ENCODE data around the gene TMEM125.

The TMEM125 gene

DNA sequence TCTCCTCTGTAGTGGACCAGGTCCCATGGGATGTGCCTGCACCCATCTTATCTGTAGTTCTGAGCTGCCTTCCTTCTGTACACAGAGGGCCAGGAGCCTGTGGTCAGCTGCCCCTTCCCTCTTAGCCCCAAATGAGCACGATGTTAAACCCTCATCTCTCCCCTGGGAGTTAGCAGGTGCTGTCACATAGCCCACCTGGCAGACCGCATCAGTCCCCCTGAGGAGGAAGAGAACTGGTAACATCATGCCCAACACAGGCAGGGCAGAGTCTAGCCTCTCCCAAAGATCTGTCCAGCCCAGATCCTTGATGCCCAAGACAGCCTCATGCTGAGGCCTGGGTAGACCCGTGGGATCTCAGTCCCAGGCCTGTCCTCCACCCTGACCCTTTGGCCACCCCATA lies 35.7 kb downstream of the TMEM125 start:
- H3K4me2 ChIP-seq (ENCODE audit: low read length, poor library complexity, severe bottlenecking): no peak overlapping the region
- no peaks in the 10 kb centered on the region for H3K36me3 ChIP-seq (ENCODE audit: control insufficient read depth in 1 of 2, insufficient read depth in 2 of 2, low read depth in 1 of 2, low read length in 2 of 2)
- no peak overlapping the region for H3K4me3 ChIP-seq (ENCODE audit: insufficient read depth in 1 of 2, low read depth in 1 of 2, low read length in 2 of 2)
- 83% methylated on average over 3 of the region's 3 CpGs for WGBS
- H2AFZ ChIP-seq (ENCODE audit: low read depth, low read length): no peak overlapping the region
- peaks cover 3 to 5% of the 10 kb centered on the region in 2 experiments for H3K27me3 ChIP-seq (ENCODE audit: control insufficient read depth in 1 of 2, insufficient read depth in 1 of 2, low read length in 2 of 2)
- H2BK12ac ChIP-seq (ENCODE audit: low read length in 2 of 2): no peak overlapping the region
- H2BK5ac ChIP-seq (ENCODE audit: low read depth, low read length, poor library complexity, severe bottlenecking): no peak overlapping the region
- no peak overlapping the region for H3K14ac ChIP-seq (ENCODE audit: low read length in 2 of 2)
- no peak overlapping the region for H3K27ac ChIP-seq (ENCODE audit: low read length, poor library complexity, severe bottlenecking)
- H3K79me1 ChIP-seq (replicated peaks; ENCODE audit: low read length, poor library complexity, severe bottlenecking): no peaks in the 10 kb centered on the region
- H2BK15ac ChIP-seq (ENCODE audit: low read depth, poor library complexity, severe bottlenecking): no peak overlapping the region
- H3K9ac ChIP-seq (ENCODE audit: low read length): no peak overlapping the region
- no peak for DNase-seq
- H4K8ac ChIP-seq (ENCODE audit: low read length): no peak overlapping the region
- H3K18ac ChIP-seq (ENCODE audit: low read depth in 1 of 2, low read length in 2 of 2): no peak overlapping the region
- no peaks in the 10 kb centered on the region for H3K9me3 ChIP-seq (ENCODE audit: control insufficient read depth, low read length)
- H3K4ac ChIP-seq (ENCODE audit: low read depth in 1 of 2, low read length in 2 of 2): no peak overlapping the region
- peaks cover 7% of the 10 kb centered on the region for H3K4me1 ChIP-seq (ENCODE audit: control insufficient read depth, insufficient read depth, low read depth, low read length)
- H2BK120ac ChIP-seq (ENCODE audit: low read depth, low read length): no peak overlapping the region
- H3K23ac ChIP-seq (ENCODE audit: low read length in 2 of 2): no peak overlapping the region
- no peak overlapping the region for H2AK5ac ChIP-seq (ENCODE audit: low read length, severe bottlenecking)
- H4K91ac ChIP-seq (ENCODE audit: low read length): no peak overlapping the region

DNA sequence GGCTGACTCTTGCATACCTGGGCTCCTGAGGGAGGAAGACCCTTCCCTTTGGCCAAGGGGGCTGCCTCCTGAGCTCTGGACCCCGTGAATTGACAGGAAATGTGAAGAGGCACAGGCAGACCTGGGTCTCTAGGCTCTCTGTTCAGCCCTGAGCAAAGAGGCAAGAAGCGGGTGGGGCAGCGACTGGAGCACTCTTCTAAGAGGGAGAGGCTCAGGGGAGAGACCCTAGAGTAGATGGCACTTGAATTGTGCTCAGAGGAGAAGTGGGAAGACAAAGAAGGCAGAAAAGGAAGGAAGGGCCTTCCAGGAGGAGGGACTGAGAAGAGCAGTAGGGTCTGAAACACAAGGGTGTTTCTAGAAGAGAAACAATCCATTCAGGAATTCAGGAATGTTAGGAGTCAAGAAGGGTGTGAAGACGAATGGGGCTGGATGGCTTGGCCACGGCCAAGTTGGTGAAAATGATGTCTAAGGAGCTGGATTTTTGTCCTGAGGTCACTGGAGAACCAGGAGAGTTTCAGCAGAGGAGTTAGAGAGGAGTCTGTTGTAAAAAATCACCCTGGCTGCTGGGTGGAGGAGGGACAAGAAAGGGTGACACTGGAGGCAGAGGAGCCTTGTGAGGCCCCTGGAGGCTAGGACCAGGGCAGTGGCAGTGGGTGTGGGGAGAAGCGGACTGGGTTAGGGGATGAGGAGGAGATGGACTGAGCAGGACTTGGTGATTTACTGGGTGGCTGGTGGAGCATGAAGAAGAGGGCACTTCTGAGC lies 36.3 kb downstream of the TMEM125 start:
- Histone ChIP-seq H3K79me1 (replicated peaks; ENCODE audit: low read length, poor library complexity, severe bottlenecking) (no peaks in the 10 kb centered on the region), H3K18ac (ENCODE audit: low read depth in 1 of 2, low read length in 2 of 2) (no peak overlapping the region), H3K27ac (ENCODE audit: low read length, poor library complexity, severe bottlenecking) (no peak overlapping the region), H3K4me1 (ENCODE audit: control insufficient read depth, insufficient read depth, low read depth, low read length) (peaks cover 7% of the 10 kb centered on the region), H3K36me3 (ENCODE audit: control insufficient read depth in 1 of 2, insufficient read depth in 2 of 2, low read depth in 1 of 2, low read length in 2 of 2) (no peaks in the 10 kb centered on the region), H2BK12ac (ENCODE audit: low read length in 2 of 2) (no peak overlapping the region), H3K27me3 (ENCODE audit: control insufficient read depth in 1 of 2, insufficient read depth in 1 of 2, low read length in 2 of 2) (peaks cover 3 to 8% of the 10 kb centered on the region in 2 experiments), H2AFZ (ENCODE audit: low read depth, low read length) (no peak overlapping the region), H2BK5ac (ENCODE audit: low read depth, low read length, poor library complexity, severe bottlenecking) (no peak overlapping the region), H3K4ac (ENCODE audit: low read depth in 1 of 2, low read length in 2 of 2) (no peak overlapping the region), H3K4me2 (ENCODE audit: low read length, poor library complexity, severe bottlenecking) (no peak overlapping the region), H3K9me3 (ENCODE audit: control insufficient read depth, low read length) (no peaks in the 10 kb centered on the region), H2AK5ac (ENCODE audit: low read length, severe bottlenecking) (no peak overlapping the region), H3K4me3 (ENCODE audit: insufficient read depth in 1 of 2, low read depth in 1 of 2, low read length in 2 of 2) (no peak overlapping the region), H3K9ac (ENCODE audit: low read length) (no peak overlapping the region), H2BK120ac (ENCODE audit: low read depth, low read length) (no peak overlapping the region), H2BK15ac (ENCODE audit: low read depth, poor library complexity, severe bottlenecking) (no peak overlapping the region), H4K8ac (ENCODE audit: low read length) (no peak overlapping the region), H3K23ac (ENCODE audit: low read length in 2 of 2) (no peak overlapping the region), H3K14ac (ENCODE audit: low read length in 2 of 2) (no peak overlapping the region), H4K91ac (ENCODE audit: low read length) (no peak overlapping the region)
- 72% methylated on average over 6 of the region's 6 CpGs for WGBS
- no peak for DNase-seq

DNA sequence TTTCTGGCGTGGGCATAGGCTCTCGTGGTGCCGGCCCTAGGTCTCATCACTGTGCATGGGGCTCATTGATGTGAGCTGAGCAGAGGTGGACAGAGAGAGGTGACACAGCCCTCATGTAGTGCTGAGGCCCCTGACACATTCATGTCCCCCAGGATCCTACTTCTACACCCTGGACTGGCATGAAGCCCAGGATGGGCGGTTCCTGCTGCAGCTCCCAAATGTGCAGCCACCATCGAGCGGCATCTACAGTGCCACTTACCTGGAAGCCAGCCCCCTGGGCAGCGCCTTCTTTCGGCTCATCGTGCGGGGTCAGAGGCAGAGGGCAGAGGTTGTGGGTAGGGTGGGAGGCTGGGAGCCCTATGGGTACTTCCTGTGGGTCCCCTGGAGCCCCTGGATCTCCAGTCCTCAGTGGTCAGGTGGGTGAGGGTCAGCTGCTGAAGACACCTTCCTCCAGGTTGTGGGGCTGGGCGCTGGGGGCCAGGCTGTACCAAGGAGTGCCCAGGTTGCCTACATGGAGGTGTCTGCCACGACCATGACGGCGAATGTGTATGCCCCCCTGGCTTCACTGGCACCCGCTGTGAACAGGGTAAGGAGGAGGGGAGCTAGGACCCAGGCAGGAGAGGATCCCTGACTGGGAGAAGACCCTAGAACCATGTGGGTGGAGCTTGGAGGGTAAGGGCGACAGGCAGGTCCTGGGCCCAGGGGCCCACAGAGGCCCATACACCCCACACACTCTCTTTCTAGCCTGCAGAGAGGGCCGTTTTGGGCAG lies 37.1 kb downstream of the TMEM125 start:
- Histone ChIP-seq H2BK12ac (ENCODE audit: low read length in 2 of 2) (no peak overlapping the region), H3K18ac (ENCODE audit: low read depth in 1 of 2, low read length in 2 of 2) (no peak overlapping the region), H3K14ac (ENCODE audit: low read length in 2 of 2) (no peak overlapping the region), H3K27ac (ENCODE audit: low read length, poor library complexity, severe bottlenecking) (no peak overlapping the region), H4K8ac (ENCODE audit: low read length) (no peak overlapping the region), H3K9ac (ENCODE audit: low read length) (no peak overlapping the region), H3K4me3 (ENCODE audit: insufficient read depth in 1 of 2, low read depth in 1 of 2, low read length in 2 of 2) (no peak overlapping the region), H3K36me3 (ENCODE audit: control insufficient read depth in 1 of 2, insufficient read depth in 2 of 2, low read depth in 1 of 2, low read length in 2 of 2) (no peaks in the 10 kb centered on the region), H3K9me3 (ENCODE audit: control insufficient read depth, low read length) (no peaks in the 10 kb centered on the region), H3K23ac (ENCODE audit: low read length in 2 of 2) (no peak overlapping the region), H3K4me1 (ENCODE audit: control insufficient read depth, insufficient read depth, low read depth, low read length) (peaks cover 7% of the 10 kb centered on the region), H2AFZ (ENCODE audit: low read depth, low read length) (no peak overlapping the region), H3K4ac (ENCODE audit: low read depth in 1 of 2, low read length in 2 of 2) (no peak overlapping the region), H3K4me2 (ENCODE audit: low read length, poor library complexity, severe bottlenecking) (no peak overlapping the region), H4K91ac (ENCODE audit: low read length) (no peak overlapping the region), H2BK120ac (ENCODE audit: low read depth, low read length) (no peak overlapping the region), H2BK5ac (ENCODE audit: low read depth, low read length, poor library complexity, severe bottlenecking) (no peak overlapping the region), H2AK5ac (ENCODE audit: low read length, severe bottlenecking) (no peak overlapping the region), H3K79me1 (replicated peaks; ENCODE audit: low read length, poor library complexity, severe bottlenecking) (no peaks in the 10 kb centered on the region), H3K27me3 (ENCODE audit: control insufficient read depth in 1 of 2, insufficient read depth in 1 of 2, low read length in 2 of 2) (peaks cover 3 to 10% of the 10 kb centered on the region in 2 experiments), H2BK15ac (ENCODE audit: low read depth, poor library complexity, severe bottlenecking) (no peak overlapping the region)
- WGBS: 91% methylated on average over 16 of the region's 17 CpGs
- DNase-seq: no peak

DNA sequence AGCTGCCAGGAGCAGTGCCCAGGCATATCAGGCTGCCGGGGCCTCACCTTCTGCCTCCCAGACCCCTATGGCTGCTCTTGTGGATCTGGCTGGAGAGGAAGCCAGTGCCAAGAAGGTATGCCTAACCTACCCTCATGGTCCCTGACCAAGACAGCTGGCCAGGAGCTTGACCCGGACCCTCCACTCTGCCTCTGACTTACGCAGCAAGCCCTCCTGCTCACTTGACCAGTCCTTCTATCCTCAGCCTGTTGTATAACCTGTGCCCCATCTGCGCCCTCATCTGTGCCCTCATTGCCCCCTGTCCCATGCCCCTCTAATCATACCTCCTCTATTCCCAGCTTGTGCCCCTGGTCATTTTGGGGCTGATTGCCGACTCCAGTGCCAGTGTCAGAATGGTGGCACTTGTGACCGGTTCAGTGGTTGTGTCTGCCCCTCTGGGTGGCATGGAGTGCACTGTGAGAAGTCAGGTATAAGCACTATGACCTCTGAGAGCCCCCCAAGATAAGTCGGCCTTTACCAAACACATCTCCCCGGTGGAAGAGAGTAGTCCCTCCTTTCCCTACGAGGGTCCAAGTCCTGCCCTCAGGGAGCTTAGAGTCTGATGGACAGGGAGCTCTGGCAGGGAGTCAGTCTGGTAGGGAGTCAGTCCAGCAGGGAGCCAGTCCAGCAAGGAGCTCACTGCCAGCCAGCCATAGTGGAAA lies 37.8 kb downstream of the TMEM125 start:
- no peak overlapping the region for H2AFZ ChIP-seq (ENCODE audit: low read depth, low read length)
- H3K14ac ChIP-seq (ENCODE audit: low read length in 2 of 2): no peak overlapping the region
- no peak overlapping the region for H3K27ac ChIP-seq (ENCODE audit: low read length, poor library complexity, severe bottlenecking)
- peaks cover 3 to 10% of the 10 kb centered on the region in 2 experiments for H3K27me3 ChIP-seq (ENCODE audit: control insufficient read depth in 1 of 2, insufficient read depth in 1 of 2, low read length in 2 of 2)
- H4K91ac ChIP-seq (ENCODE audit: low read length): no peak overlapping the region
- no peaks in the 10 kb centered on the region for H3K36me3 ChIP-seq (ENCODE audit: control insufficient read depth in 1 of 2, insufficient read depth in 2 of 2, low read depth in 1 of 2, low read length in 2 of 2)
- no peak overlapping the region for H3K4me2 ChIP-seq (ENCODE audit: low read length, poor library complexity, severe bottlenecking)
- no peaks in the 10 kb centered on the region for H3K9me3 ChIP-seq (ENCODE audit: control insufficient read depth, low read length)
- no peak for DNase-seq
- H2BK12ac ChIP-seq (ENCODE audit: low read length in 2 of 2): no peak overlapping the region
- no peak overlapping the region for H3K9ac ChIP-seq (ENCODE audit: low read length)
- no peak overlapping the region for H2BK120ac ChIP-seq (ENCODE audit: low read depth, low read length)
- no peak overlapping the region for H3K4me3 ChIP-seq (ENCODE audit: insufficient read depth in 1 of 2, low read depth in 1 of 2, low read length in 2 of 2)
- H2BK15ac ChIP-seq (ENCODE audit: low read depth, poor library complexity, severe bottlenecking): no peak overlapping the region
- H2BK5ac ChIP-seq (ENCODE audit: low read depth, low read length, poor library complexity, severe bottlenecking): no peak overlapping the region
- H3K23ac ChIP-seq (ENCODE audit: low read length in 2 of 2): no peak overlapping the region
- WGBS: 91% methylated on average over 9 of the region's 9 CpGs
- H3K4ac ChIP-seq (ENCODE audit: low read depth in 1 of 2, low read length in 2 of 2): no peak overlapping the region
- peaks cover 7% of the 10 kb centered on the region for H3K4me1 ChIP-seq (ENCODE audit: control insufficient read depth, insufficient read depth, low read depth, low read length)
- no peak overlapping the region for H2AK5ac ChIP-seq (ENCODE audit: low read length, severe bottlenecking)
- no peaks in the 10 kb centered on the region for H3K79me1 ChIP-seq (replicated peaks; ENCODE audit: low read length, poor library complexity, severe bottlenecking)
- no peak overlapping the region for H4K8ac ChIP-seq (ENCODE audit: low read length)
- no peak overlapping the region for H3K18ac ChIP-seq (ENCODE audit: low read depth in 1 of 2, low read length in 2 of 2)
